Measurements from ENCODE around the gene ITGB3BP.
"Not testable (repeated sequence)": the region's sequence is repeated elsewhere in the genome, so short reads cannot be mapped to it uniquely, and the experiment has no call there.

GRCh38 chr1:63420746-63421145 lies 102.3 kb downstream of the ITGB3BP start:
- TF ChIP-seq CTCF, POLR2A (IDR thresholded peaks at IDR 0.05): not testable (repeated sequence)
